K562 (cell line): ENCODE data around the gene TAOK2. TPM values are rescaled to one million over a fixed set of nuclear protein-coding genes. Genes with fewer than 3 reads are reported as not detected.

ENCODE experiments used
- CHD7 ChIP-seq: fragments of 200-600 bp; sonication (generic); IDR thresholded peaks from one replicate; pipeline ENCODE4 v1.6.1; 2012; ENCODE audit warnings: mild to moderate bottlenecking, low read depth, low read length, inconsistent platforms
- EHMT2 ChIP-seq: fragments of 450-650 bp; IDR thresholded peaks from 2 replicates; pipeline ENCODE4 v1.6.1; 2018; ENCODE audit warnings: antibody characterized with exemption
- ETV5 ChIP-seq: sonication (generic); formaldehyde crosslinking; IDR thresholded peaks from 2 replicates; pipeline ENCODE4 v1.4.0; 2020; ENCODE audit warnings: low read depth, mild to moderate bottlenecking, missing genetic modification reagents
- GABPA ChIP-seq: fragments of 200-800 bp; sonication (Bioruptor generic); conservative IDR thresholded peaks from 2 replicates; pipeline ENCODE4 v1.6.1; 2016; ENCODE audit warnings: low read depth, missing genetic modification characterization, missing compliant biosample characterization
- HMGN3 ChIP-seq: IDR thresholded peaks from 2 replicates; pipeline ENCODE4 v1.6.1; 2011; ENCODE audit warnings: borderline replicate concordance, low read depth, mild to moderate bottlenecking, mixed read lengths, low read length; ENCODE audit not compliant: insufficient read length; ENCODE audit errors: extremely low read depth
- JUND ChIP-seq, 2 experiments: IDR thresholded peaks; 2 replicates in 1 of 2; 3 replicates in 1 of 2; pipeline ENCODE4 v1.6.1; 2011; ENCODE audit warnings: borderline replicate concordance in 2 of 2, low read depth in 2 of 2, low read length in 2 of 2, improper control_type of control experiment in 1 of 2, missing biosample characterization in 1 of 2, missing genetic modification characterization in 1 of 2, missing genetic modification reagents in 1 of 2
- LCOR ChIP-seq: sonication (generic); formaldehyde crosslinking; IDR thresholded peaks from 2 replicates; pipeline ENCODE4 v1.8.0; 2022; ENCODE audit warnings: mild to moderate bottlenecking, missing genetic modification reagents
- NFRKB ChIP-seq: fragments of 450-650 bp; IDR thresholded peaks from 2 replicates; pipeline ENCODE4 v1.6.1; 2016; ENCODE audit warnings: low read depth
- NR2C1 ChIP-seq, 2 experiments: fragments of 450-650 bp; IDR thresholded peaks; 2 replicates each; pipeline ENCODE4 v1.6.1; 2017; ENCODE audit warnings: mild to moderate bottlenecking in 2 of 2, antibody characterized with exemption in 1 of 2, inconsistent platforms in 1 of 2, missing compliant biosample characterization in 1 of 2, missing genetic modification characterization in 1 of 2
- PHF8 ChIP-seq: fragments of 200-600 bp; sonication (generic); IDR thresholded peaks from 2 replicates; pipeline ENCODE4 v1.6.1; 2012; ENCODE audit warnings: mixed run types, mild to moderate bottlenecking, inconsistent platforms, low read length, moderate library complexity, borderline replicate concordance
- ZNF395 ChIP-seq: fragments of 200-800 bp; sonication (Bioruptor generic); IDR thresholded peaks from 2 replicates; pipeline ENCODE4 v1.6.1; 2017; ENCODE audit warnings: missing genetic modification characterization, missing compliant biosample characterization
- polyA plus RNA-seq, 8 experiments: library from polyadenylated mRNA; depleted of rRNA in 4 of 8; stranded (reverse) in 5 of 8; unstranded in 3 of 8; fragments of >200 nt; fragmentation: Nextera tagmentation in 2 of 8; fragmentation: Illumina TruSeq in 1 of 8; extraction: Ambion mirVana in 2 of 8; extraction: Trizol in 1 of 8; gene quantifications; 2 replicates each; pipeline versions ENCODE4 v1.2.1 to v1.2.3, GENCODE V29; 2011 to 2014; ENCODE audit warnings: inconsistent platforms in 1 of 8, missing spikeins in 1 of 8
- total RNA-seq, 7 experiments: library from RNA; depleted of rRNA in 6 of 7; stranded (reverse); fragments of >200 nt in 6 of 7; fragmentation: Illumina TruSeq in 2 of 7; extraction: Trizol in 2 of 7; gene quantifications; 2 replicates each; pipeline versions ENCODE4 v1.2.1 to v1.2.3, GENCODE V29; 2011 to 2021; ENCODE audit warnings: low replicate concordance in 1 of 7
- TF ChIP-seq, protein P1 (sequence below): sonication (generic); formaldehyde crosslinking; IDR thresholded peaks from 2 replicates; pipeline ENCODE4 v1.9.0; 2022; ENCODE audit warnings: mild to moderate bottlenecking, missing genetic modification reagents

Gene TAOK2
- total and polyA plus RNA-seq, 9 of the 15 experiments (the other 6 are each of a cell fraction or from before 2014, with no cell fraction given), result 0.10 to 41.8 (median 13.7) TPM

GRCh38 chr16:29961479-29962343 is 12.0 kb upstream of the TAOK2 start, which contains the start of gene TMEM219 (continued):
- TF ChIP-seq NR2C1 (IDR thresholded peaks at IDR 0.05) (no peak), NR2C1 (tag; IDR thresholded peaks at IDR 0.05) (no peak), NFRKB (no peak), LCOR (CRISPR knock-in tag) (peak; percentile 24; the same call in 1 of the 2 replicates), ETV5 (CRISPR knock-in tag) (0 out of 2 replicates have a peak, but pooled peaks have one; percentile 61), GABPA (peak; percentile 29), HMGN3 (peak; percentile 75), EHMT2 (no peak), PHF8 (peak; percentile 76; the same call in 1 of the 2 replicates), JUND (IDR thresholded peaks at IDR 0.05; ENCODE audit: borderline replicate concordance, low read depth, low read length) (peak; percentile 88), JUND (tag; IDR thresholded peaks at IDR 0.05; ENCODE audit: borderline replicate concordance, low read depth, low read length) (no peak), CHD7 (no peak), ZNF395 (no peak)
- TF ChIP-seq, protein P1, sequence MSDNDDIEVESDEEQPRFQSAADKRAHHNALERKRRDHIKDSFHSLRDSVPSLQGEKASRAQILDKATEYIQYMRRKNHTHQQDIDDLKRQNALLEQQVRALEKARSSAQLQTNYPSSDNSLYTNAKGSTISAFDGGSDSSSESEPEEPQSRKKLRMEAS (CRISPR knock-in tag), result peak; percentile 49
